IPS DF 4.7 (cell line): ENCODE measurements around the gene FDXR.

Source experiments
- DNase-seq: peaks from one replicate; pipeline ENCODE4 v3.0.0-alpha.2; 2013; ENCODE audit warnings: low spot score; ENCODE audit errors: extremely low read depth

Gene FDXR

GRCh38 chr17:74836691-74837467, 35.9 kb downstream of the FDXR start:
- DNase-seq: no peak

- no peak for DNase-seq
These were observed 36.6 kb downstream of the FDXR start for GRCh38 chr17:74836191-74836590.

GRCh38 chr17:74833501-74834377, 39.1 kb downstream of the FDXR start:
- DNase-seq: no peak

- no peak for DNase-seq
These were observed 40.4 kb downstream of the FDXR start for GRCh38 chr17:74832421-74832820.

GRCh38 chr17:74831444-74832146, 41.2 kb downstream of the FDXR start:
- DNase-seq: no peak

- no peak for DNase-seq
These were observed 41.9 kb downstream of the FDXR start for GRCh38 chr17:74830861-74831260.

- no peak for DNase-seq
These were observed 45.0 kb downstream of the FDXR start for GRCh38 chr17:74827800-74828199.

- DNase-seq: no peak
These were observed 46.7 kb downstream of the FDXR start for GRCh38 chr17:74825952-74826719.

- DNase-seq: no peak
These were observed 47.7 kb downstream of the FDXR start for GRCh38 chr17:74824961-74825627.

GRCh38 chr17:74822939-74823367, 49.8 kb downstream of the FDXR start:
- no peak for DNase-seq

- DNase-seq: no peak
These were observed 50.4 kb downstream of the FDXR start for GRCh38 chr17:74822335-74822938.

GRCh38 chr17:74821655-74822334, 51.0 kb downstream of the FDXR start:
- no peak for DNase-seq

- DNase-seq: no peak
These were observed 52.9 kb downstream of the FDXR start for GRCh38 chr17:74819801-74820436.

GRCh38 chr17:74818291-74818938, 54.4 kb downstream of the FDXR start:
- no peak for DNase-seq

GRCh38 chr17:74816905-74817620, 55.7 kb downstream of the FDXR start:
- no peak for DNase-seq

- DNase-seq: no peak
These were observed 57.0 kb downstream of the FDXR start for GRCh38 chr17:74815550-74816370.

- DNase-seq: no peak
These were observed 57.7 kb downstream of the FDXR start for GRCh38 chr17:74815067-74815466.
